ENCODE data around the gene FAM174A. TPM values are rescaled to one million over a fixed set of nuclear protein-coding genes. Genes with fewer than 3 reads are reported as not detected.

Gene FAM174A
- total RNA-seq, 4 donors from 2014 or later = 27.8 to 57.3 (median 45.6) TPM

DNA sequence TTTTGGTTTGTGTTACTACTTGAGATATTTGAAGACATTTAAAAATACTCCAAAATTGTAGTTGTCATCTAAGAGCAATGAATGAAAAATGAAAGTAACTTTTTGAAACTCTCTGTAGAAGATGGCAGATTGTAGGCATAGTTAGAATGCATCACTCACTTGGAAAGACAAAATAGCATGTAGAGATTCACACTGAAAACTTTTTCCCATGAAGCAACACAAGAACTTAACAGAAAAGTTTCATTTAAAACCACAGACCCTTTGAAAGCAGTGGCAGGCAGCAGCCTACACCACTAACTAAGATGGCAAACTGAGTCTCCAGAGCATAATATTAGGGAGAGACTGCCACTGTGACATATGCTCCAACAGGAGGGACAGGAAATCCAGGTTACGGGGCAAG lies 18.9 kb upstream of the FAM174A start:
- WGBS = 91% methylated on average over 1 of the region's 1 CpG
- Histone ChIP-seq H3K9me3 (peaks cover 3% of the 10 kb centered on the region), H3K27ac (no peak overlapping the region), H3K4me1 (peaks cover 15% of the 10 kb centered on the region), H3K4me3 (no peak overlapping the region), H3K36me3 (no peaks in the 10 kb centered on the region), H3K27me3 (no peaks in the 10 kb centered on the region)
- TF ChIP-seq, protein P1, sequence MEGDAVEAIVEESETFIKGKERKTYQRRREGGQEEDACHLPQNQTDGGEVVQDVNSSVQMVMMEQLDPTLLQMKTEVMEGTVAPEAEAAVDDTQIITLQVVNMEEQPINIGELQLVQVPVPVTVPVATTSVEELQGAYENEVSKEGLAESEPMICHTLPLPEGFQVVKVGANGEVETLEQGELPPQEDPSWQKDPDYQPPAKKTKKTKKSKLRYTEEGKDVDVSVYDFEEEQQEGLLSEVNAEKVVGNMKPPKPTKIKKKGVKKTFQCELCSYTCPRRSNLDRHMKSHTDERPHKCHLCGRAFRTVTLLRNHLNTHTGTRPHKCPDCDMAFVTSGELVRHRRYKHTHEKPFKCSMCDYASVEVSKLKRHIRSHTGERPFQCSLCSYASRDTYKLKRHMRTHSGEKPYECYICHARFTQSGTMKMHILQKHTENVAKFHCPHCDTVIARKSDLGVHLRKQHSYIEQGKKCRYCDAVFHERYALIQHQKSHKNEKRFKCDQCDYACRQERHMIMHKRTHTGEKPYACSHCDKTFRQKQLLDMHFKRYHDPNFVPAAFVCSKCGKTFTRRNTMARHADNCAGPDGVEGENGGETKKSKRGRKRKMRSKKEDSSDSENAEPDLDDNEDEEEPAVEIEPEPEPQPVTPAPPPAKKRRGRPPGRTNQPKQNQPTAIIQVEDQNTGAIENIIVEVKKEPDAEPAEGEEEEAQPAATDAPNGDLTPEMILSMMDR (IDR thresholded peaks at IDR 0.05) = no peak
- TF ChIP-seq EP300 (IDR thresholded peaks at IDR 0.05) (no peak), POLR2AphosphoS5 (IDR thresholded peaks at IDR 0.05) (no peak), POLR2A (IDR thresholded peaks at IDR 0.05) (no peak)
- DNase-seq (ENCODE audit: low spot score in 2 of 2) = no peak

DNA sequence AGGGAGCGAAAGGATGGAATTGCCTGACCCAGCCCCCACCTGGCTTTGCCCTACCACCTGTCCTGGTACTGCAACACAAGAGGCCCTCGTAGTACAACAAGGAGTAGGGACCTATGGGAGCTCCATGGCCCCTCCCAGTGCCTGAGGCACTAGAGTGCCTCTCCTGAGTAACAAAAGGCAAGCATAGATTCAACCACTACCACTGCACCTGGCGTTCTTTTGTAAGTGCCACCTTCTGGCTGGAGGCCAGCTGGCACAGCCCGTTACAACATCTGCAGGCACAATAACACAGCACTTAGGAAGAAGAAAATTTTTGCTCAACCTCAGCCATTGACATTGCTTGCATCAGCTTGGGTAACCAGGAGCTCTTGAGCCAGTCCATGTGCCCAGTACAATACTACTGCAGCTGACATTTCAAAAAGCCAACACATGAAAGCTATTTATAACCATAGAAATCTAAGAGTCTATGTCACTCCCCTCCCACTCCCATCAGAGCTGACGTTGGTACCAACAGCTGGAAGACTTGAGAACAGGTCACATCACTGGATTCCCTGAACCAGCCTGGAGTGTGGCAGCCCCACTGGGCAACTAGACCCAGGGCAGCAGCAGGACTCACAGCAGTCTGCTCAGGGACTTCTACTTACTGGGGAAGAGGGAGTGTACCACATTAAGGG lies 17.7 kb upstream of the FAM174A start:
- WGBS = no CpG with 5 or more reads among the region's 5 CpGs
- DNase-seq (ENCODE audit: low spot score in 2 of 2) = peak in 1 of 2 donors; percentile 71
- H3K4me3 ChIP-seq = no peak overlapping the region
- peaks cover 15% of the 10 kb centered on the region for H3K4me1 ChIP-seq
- no peak overlapping the region for H3K27ac ChIP-seq
- H3K36me3 ChIP-seq = no peaks in the 10 kb centered on the region
- TF ChIP-seq, protein P1 (IDR thresholded peaks at IDR 0.05) = peak; percentile 9 to 14
- no peak for TF ChIP-seq POLR2AphosphoS5 (IDR thresholded peaks at IDR 0.05)
- no peaks in the 10 kb centered on the region for H3K27me3 ChIP-seq
- peaks cover 3% of the 10 kb centered on the region for H3K9me3 ChIP-seq

DNA sequence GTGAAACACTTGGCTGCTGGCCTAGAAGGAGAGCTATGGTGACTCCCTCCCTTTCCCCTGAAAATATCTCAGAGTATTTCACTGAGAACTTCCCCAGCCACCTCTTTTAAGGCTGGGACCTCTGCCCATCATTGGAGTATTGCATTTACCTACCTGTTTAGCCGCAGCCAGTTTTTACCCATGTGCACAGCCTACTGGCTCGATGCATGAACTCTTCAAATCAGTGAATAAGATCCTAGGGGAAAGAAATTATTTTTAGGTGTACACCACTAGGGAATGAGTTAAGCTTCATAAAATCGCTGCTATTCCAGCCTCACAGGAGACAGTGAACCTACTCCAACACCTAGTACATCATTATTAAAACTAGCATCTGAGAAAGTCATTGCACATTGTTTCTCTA lies 16.8 kb upstream of the FAM174A start:
- 56% methylated on average over 3 of the region's 3 CpGs for WGBS
- H3K4me3 ChIP-seq = no peak overlapping the region
- H3K4me1 ChIP-seq = peaks cover 15% of the 10 kb centered on the region
- no peaks in the 10 kb centered on the region for H3K27me3 ChIP-seq
- no peak overlapping the region for H3K27ac ChIP-seq
- DNase-seq (ENCODE audit: low spot score in 2 of 2) = no peak
- TF ChIP-seq EP300 (IDR thresholded peaks at IDR 0.05) (no peak), POLR2AphosphoS5 (IDR thresholded peaks at IDR 0.05) (no peak), POLR2A (IDR thresholded peaks at IDR 0.05) (no peak)
- TF ChIP-seq, protein P1 (IDR thresholded peaks at IDR 0.05) = no peak
- no peaks in the 10 kb centered on the region for H3K36me3 ChIP-seq
- peaks cover 3% of the 10 kb centered on the region for H3K9me3 ChIP-seq

DNA sequence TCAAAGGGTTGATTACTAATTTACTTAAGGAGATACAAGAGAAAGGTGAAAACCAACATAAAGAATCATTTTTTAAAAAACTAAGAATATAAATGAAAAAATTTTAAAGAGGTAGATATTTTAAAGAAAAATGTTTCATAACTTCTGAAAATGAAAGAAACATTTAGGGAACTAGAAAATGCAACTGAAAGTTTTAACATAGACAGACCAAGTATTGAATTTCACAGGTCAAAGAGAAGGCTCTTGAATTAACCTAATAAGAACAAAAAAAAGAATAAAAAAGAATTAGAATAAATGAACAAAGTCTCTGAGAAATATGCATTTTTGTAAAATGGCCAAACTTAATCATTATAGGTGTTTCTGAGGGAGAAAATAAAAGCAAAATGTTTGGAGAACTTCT lies 16.1 kb upstream of the FAM174A start:
- Histone ChIP-seq H3K4me3 (no peak overlapping the region), H3K4me1 (peaks cover 15% of the 10 kb centered on the region), H3K27ac (no peak overlapping the region), H3K36me3 (no peaks in the 10 kb centered on the region), H3K27me3 (no peaks in the 10 kb centered on the region), H3K9me3 (peaks cover 3% of the 10 kb centered on the region)
- TF ChIP-seq POLR2A (IDR thresholded peaks at IDR 0.05) = no peak
- TF ChIP-seq EP300 (IDR thresholded peaks at IDR 0.05) = no peak
- TF ChIP-seq, protein P1 (IDR thresholded peaks at IDR 0.05) = no peak
- no peak for TF ChIP-seq POLR2AphosphoS5 (IDR thresholded peaks at IDR 0.05)
- DNase-seq (ENCODE audit: low spot score in 2 of 2) = no peak

DNA sequence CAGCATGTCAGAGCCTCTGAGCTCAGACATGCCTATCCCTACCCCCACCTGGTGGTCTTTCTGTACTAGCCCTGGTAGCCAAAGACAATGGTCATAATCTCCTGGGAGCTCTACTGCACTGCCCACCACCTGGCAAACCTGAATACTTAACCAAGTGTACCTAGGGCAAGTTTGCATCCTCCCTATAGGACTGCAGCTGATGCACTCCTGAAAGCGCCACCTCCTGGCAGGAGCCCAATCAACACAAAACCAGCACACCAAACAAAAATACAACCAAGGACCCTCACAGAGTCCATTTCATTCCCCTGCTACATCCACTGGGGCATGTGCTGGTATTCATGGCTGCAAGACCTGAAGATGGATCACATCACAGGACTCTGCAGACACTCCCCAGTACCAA lies 14.8 kb upstream of the FAM174A start:
- Histone ChIP-seq H3K36me3 (no peaks in the 10 kb centered on the region), H3K4me1 (peaks cover 15% of the 10 kb centered on the region), H3K4me3 (no peak overlapping the region), H3K27ac (no peak overlapping the region), H3K27me3 (no peaks in the 10 kb centered on the region), H3K9me3 (peaks cover 3% of the 10 kb centered on the region)
- TF ChIP-seq EP300 (IDR thresholded peaks at IDR 0.05) (no peak), POLR2A (IDR thresholded peaks at IDR 0.05) (no peak), POLR2AphosphoS5 (IDR thresholded peaks at IDR 0.05) (no peak)
- TF ChIP-seq, protein P1 (IDR thresholded peaks at IDR 0.05) = no peak
- DNase-seq (ENCODE audit: low spot score in 2 of 2) = no peak
- WGBS = 89% methylated on average over 1 of the region's 1 CpG
